Astrocyte (in vitro differentiated cells and primary cell): ENCODE data around the gene PRDX5. TPM values are rescaled to one million over a fixed set of nuclear protein-coding genes. Genes with fewer than 3 reads are reported as not detected.

Experiments used
- DNase-seq: peaks from one replicate; pipeline ENCODE4 v3.0.0-alpha.2; 2010; ENCODE audit warnings: low read depth
- FAIRE-seq: peaks from 2 replicates; lab custom pipeline; 2011; peaks lifted over from hg19 to GRCh38; lab: Jason Lieb, UNC
- H2AFZ ChIP-seq: 2 replicates; pipeline ENCODE4 v1.6.0; 2012; ENCODE audit warnings: low read depth, low read length, inconsistent platforms
- H3K27ac ChIP-seq: 2 replicates; pipeline ENCODE4 v1.5.1; 2011; ENCODE audit warnings: low read depth, low read length, inconsistent platforms
- H3K27me3 ChIP-seq: 2 replicates; pipeline ENCODE4 v1.6.0; 2011; ENCODE audit warnings: low read length, inconsistent platforms; ENCODE audit not compliant: insufficient read depth
- H3K36me3 ChIP-seq: 2 replicates; pipeline ENCODE4 v1.5.1; 2011; ENCODE audit warnings: low read length, inconsistent platforms; ENCODE audit not compliant: insufficient read depth
- H3K4me1 ChIP-seq: 2 replicates; pipeline ENCODE4 v1.5.1; 2011; ENCODE audit warnings: low read length, inconsistent platforms; ENCODE audit not compliant: insufficient read depth
- H3K4me2 ChIP-seq: 2 replicates; pipeline ENCODE4 v1.6.0; 2012; ENCODE audit warnings: low read length, inconsistent platforms
- H3K4me3 ChIP-seq: 2 replicates; pipeline ENCODE4 v1.5.1; 2011; ENCODE audit warnings: low read depth, mild to moderate bottlenecking, low read length, inconsistent platforms; ENCODE audit not compliant: insufficient read depth
- H3K79me2 ChIP-seq: 2 replicates; pipeline ENCODE4 v1.6.0; 2012; ENCODE audit warnings: mild to moderate bottlenecking, low read length, inconsistent platforms; ENCODE audit not compliant: insufficient read depth
- H3K9ac ChIP-seq: 2 replicates; pipeline ENCODE4 v1.6.0; 2012; ENCODE audit warnings: mild to moderate bottlenecking, low read length, inconsistent platforms
- H3K9me3 ChIP-seq: 2 replicates; pipeline ENCODE4 v1.5.1; 2012; ENCODE audit warnings: low read depth, mild to moderate bottlenecking, low read length, inconsistent platforms; ENCODE audit not compliant: insufficient read depth
- H4K20me1 ChIP-seq: 2 replicates; pipeline ENCODE4 v1.6.0; 2012; ENCODE audit warnings: low read length, inconsistent platforms; ENCODE audit not compliant: insufficient read depth
- H3K27ac Mint-ChIP-seq: one replicate; pipeline ENCODE4 v1.8.0; 2021; ENCODE audit warnings: mild to moderate bottlenecking, mixed read lengths; ENCODE audit not compliant: unreplicated experiment
- H3K27me3 Mint-ChIP-seq: one replicate; pipeline ENCODE4 v1.8.0; 2021; ENCODE audit warnings: low read depth, mixed read lengths; ENCODE audit not compliant: unreplicated experiment
- H3K36me3 Mint-ChIP-seq: one replicate; pipeline ENCODE4 v1.8.0; 2021; ENCODE audit warnings: low read depth, mixed read lengths; ENCODE audit not compliant: unreplicated experiment
- H3K4me1 Mint-ChIP-seq: one replicate; pipeline ENCODE4 v1.8.0; 2021; ENCODE audit warnings: low read depth, mixed read lengths; ENCODE audit not compliant: unreplicated experiment
- H3K4me3 Mint-ChIP-seq: one replicate; pipeline ENCODE4 v1.8.0; 2021; ENCODE audit warnings: mild to moderate bottlenecking, moderate library complexity, mixed read lengths; ENCODE audit not compliant: unreplicated experiment
- H3K9me3 Mint-ChIP-seq: one replicate; pipeline ENCODE4 v1.8.0; 2021; ENCODE audit warnings: mild to moderate bottlenecking, mixed read lengths; ENCODE audit not compliant: unreplicated experiment
- CTCF ChIP-seq: IDR thresholded peaks from 2 replicates; pipeline ENCODE4 v1.5.1; 2011; ENCODE audit warnings: low read depth, mild to moderate bottlenecking, inconsistent platforms, low read length, moderate library complexity; ENCODE audit not compliant: insufficient read depth
- EZH2 ChIP-seq: IDR thresholded peaks from 2 replicates; pipeline ENCODE4 v1.6.1; 2012; ENCODE audit warnings: mild to moderate bottlenecking, low read length, inconsistent platforms; ENCODE audit not compliant: insufficient read depth
- total RNA-seq: library from RNA; stranded (reverse); gene quantifications from 2 replicates; pipeline ENCODE4 v1.2.1, GENCODE V29; 2021

Gene PRDX5
- total RNA-seq, 1 donor from 2014 or later, result 243 TPM

- H3K4me2 ChIP-seq, result no peak overlapping the region
- H3K27me3 ChIP-seq, result no peaks in the 10 kb centered on the region
- FAIRE-seq, result no peak
- no peaks in the 10 kb centered on the region for H3K4me1 ChIP-seq
- H3K36me3 ChIP-seq, result no peaks in the 10 kb centered on the region
- Mint-ChIP-seq H3K36me3 (peaks cover 11% of the 10 kb centered on the region), H3K9me3 (no peaks in the 10 kb centered on the region), H3K4me3 (peak overlapping the region; percentile 2), H3K27me3 (no peaks in the 10 kb centered on the region), H3K27ac (no peak overlapping the region), H3K4me1 (peaks cover 9% of the 10 kb centered on the region)
- no peaks in the 10 kb centered on the region for H4K20me1 ChIP-seq
- peaks cover 23% of the 10 kb centered on the region for H3K79me2 ChIP-seq
- TF ChIP-seq CTCF, result no peak
- TF ChIP-seq EZH2, result no peak
- H3K9ac ChIP-seq, result no peak overlapping the region
- no peaks in the 10 kb centered on the region for H3K9me3 ChIP-seq
- H2AFZ ChIP-seq, result no peak overlapping the region
- H3K27ac ChIP-seq, result no peak overlapping the region
- H3K4me3 ChIP-seq, result no peak overlapping the region
- no peak for DNase-seq
These were observed 4.3 kb upstream of the PRDX5 start for GRCh38 chr11:64313491-64314145.

DNA sequence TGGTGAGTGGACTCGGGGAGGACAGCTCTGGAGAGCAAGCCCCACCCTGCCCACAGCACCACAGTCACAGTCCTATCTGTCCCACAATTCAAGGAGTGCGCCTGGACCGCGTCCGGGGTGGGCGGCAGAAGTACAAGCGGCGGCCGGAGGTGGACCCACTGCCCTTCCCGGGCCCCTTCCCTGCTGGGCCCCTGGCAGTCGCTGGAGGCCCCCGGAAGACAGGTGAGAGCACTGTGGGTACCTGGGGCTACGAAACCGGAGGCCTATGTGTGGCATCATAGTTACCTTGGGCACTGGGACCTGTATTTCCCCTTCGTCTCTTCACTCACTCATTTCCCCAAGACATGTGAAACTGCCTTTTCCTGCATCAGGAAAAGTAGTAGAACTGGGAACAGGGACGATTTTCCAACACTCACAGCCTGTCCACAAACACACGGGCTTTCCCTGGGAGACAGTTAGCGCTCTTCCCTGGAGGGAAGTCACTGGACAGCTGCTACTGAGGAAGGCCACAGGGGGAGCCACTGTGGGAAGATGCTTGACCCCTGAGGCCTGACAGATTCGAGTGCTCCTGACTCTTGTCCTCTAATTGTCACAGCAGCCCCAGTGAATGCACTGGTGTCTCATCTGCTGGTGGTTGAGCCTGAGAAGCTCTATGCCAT is 3.6 kb upstream of the PRDX5 start:
- H2AFZ ChIP-seq, result no peak overlapping the region
- no peak overlapping the region for H3K9ac ChIP-seq
- no peak for FAIRE-seq

More for the DNA sequence above, 3.6 kb upstream of the PRDX5 start:
- Mint-ChIP-seq H3K4me1 (peaks cover 12% of the 10 kb centered on the region), H3K36me3 (peaks cover 11% of the 10 kb centered on the region), H3K4me3 (no peak overlapping the region), H3K27ac (no peak overlapping the region), H3K27me3 (no peaks in the 10 kb centered on the region), H3K9me3 (no peaks in the 10 kb centered on the region)
- Histone ChIP-seq H3K4me3 (no peak overlapping the region), H4K20me1 (no peaks in the 10 kb centered on the region), H3K79me2 (peaks cover 29% of the 10 kb centered on the region), H3K4me2 (no peak overlapping the region), H3K36me3 (no peaks in the 10 kb centered on the region), H3K27ac (no peak overlapping the region), H3K4me1 (peaks cover 4% of the 10 kb centered on the region), H3K27me3 (no peaks in the 10 kb centered on the region), H3K9me3 (no peaks in the 10 kb centered on the region)
- TF ChIP-seq EZH2 (no peak), CTCF (no peak)
- no peak for DNase-seq
